Measurements from ENCODE around the gene MDM1. TPM values are rescaled to one million over a fixed set of nuclear protein-coding genes. Genes with fewer than 3 reads are reported as not detected.

The MDM1 gene
- total RNA-seq, 1 experiment from 2014 or later, result 10.6 TPM

- H3K4me1 Mint-ChIP-seq, result peaks cover 0 to 3% of the 10 kb centered on the region in 2 experiments; a peak in 1 of 4 replicates
- no peak overlapping the region for H3K27ac ChIP-seq (ENCODE audit: insufficient read length, low read depth, low read length)
Measured at GRCh38 chr12:68264857-68265256, 67.3 kb downstream of the MDM1 start.

More at GRCh38 chr12:68264857-68265256, 67.3 kb downstream of the MDM1 start:
- no peak overlapping the region for H2AK5ac ChIP-seq (ENCODE audit: insufficient read length, low read length)
- H3K9me3 ChIP-seq (ENCODE audit: control insufficient read depth, low read depth, low read length), result no peaks in the 10 kb centered on the region
- H3K4me1 ChIP-seq (ENCODE audit: insufficient read depth, low read length), result no peaks in the 10 kb centered on the region
- H4K91ac ChIP-seq (ENCODE audit: insufficient read length, low read depth, low read length), result no peak overlapping the region
- no peaks in the 10 kb centered on the region for H3K23me2 ChIP-seq (ENCODE audit: insufficient read length, low read depth, low read length, poor library complexity, severe bottlenecking)
- no peak overlapping the region for H4K5ac ChIP-seq (ENCODE audit: insufficient read length, low read depth, low read length)
- H2BK12ac ChIP-seq (ENCODE audit: insufficient read length, low read depth, low read length), result no peak overlapping the region
- no peak overlapping the region for H3K56ac ChIP-seq (ENCODE audit: insufficient read length, low read depth, low read length)
- no peak overlapping the region for H3K9ac ChIP-seq (ENCODE audit: extremely low read depth, insufficient read length, low read length)
- no peaks in the 10 kb centered on the region for H4K20me1 ChIP-seq (ENCODE audit: control insufficient read depth, insufficient read depth, insufficient read length)
- H2BK5ac ChIP-seq (ENCODE audit: insufficient read length, low read length), result no peak overlapping the region
- H3K36me3 Mint-ChIP-seq (ENCODE audit: insufficient read depth in 1 of 3, low read depth in 3 of 3), result no peaks in the 10 kb centered on the region
- no peak overlapping the region for H2BK15ac ChIP-seq (ENCODE audit: low read depth, low read length)
- H3K79me1 ChIP-seq (ENCODE audit: insufficient read depth, low read depth, low read length, poor library complexity, severe bottlenecking), result no peaks in the 10 kb centered on the region
- no peak overlapping the region for H4K8ac ChIP-seq (replicated peaks; ENCODE audit: insufficient read length, low read depth, low read length)
- H2BK20ac ChIP-seq (ENCODE audit: low read depth, low read length, poor library complexity, severe bottlenecking), result no peak overlapping the region
- H2AFZ ChIP-seq (ENCODE audit: low read length), result no peak overlapping the region
- H3K4ac ChIP-seq (ENCODE audit: low read depth, low read length), result no peak overlapping the region
- H3K14ac ChIP-seq (ENCODE audit: insufficient read depth, low read length), result no peak overlapping the region
- no peak overlapping the region for H3K4me3 Mint-ChIP-seq
- H3K18ac ChIP-seq (ENCODE audit: insufficient read length, low read depth, low read length), result no peak overlapping the region
- H3T11ph ChIP-seq (ENCODE audit: low read length), result no peak overlapping the region
- H3K9me3 Mint-ChIP-seq, result no peaks in the 10 kb centered on the region
- H3K79me2 ChIP-seq (ENCODE audit: insufficient read depth, low read length), result no peaks in the 10 kb centered on the region
- H3K27ac Mint-ChIP-seq, result no peak overlapping the region
- no peak overlapping the region for H3K4me2 ChIP-seq (ENCODE audit: insufficient read depth, insufficient read length, low read length)
- H3K23ac ChIP-seq (ENCODE audit: insufficient read length, low read depth, low read length), result no peak overlapping the region
- no peaks in the 10 kb centered on the region for H3K27me3 ChIP-seq (ENCODE audit: insufficient read depth, low read length)
- TF ChIP-seq CTCF (conservative IDR thresholded peaks at IDR 0.05), result no peak
- WGBS (ENCODE audit: extremely low coverage, insufficient read length, low lambda C conversion rate), result no CpG with 5 or more reads among the region's 2 CpGs
- H3K27me3 Mint-ChIP-seq (ENCODE audit: low read depth), result no peaks in the 10 kb centered on the region; the same call in 1 of the 2 replicates
- no peak for DNase-seq
- no peak overlapping the region for H2BK120ac ChIP-seq (ENCODE audit: low read depth, low read length, poor library complexity, severe bottlenecking)

Data from H9 (cell line).